GM21723 (cell line): ENCODE measurements around the gene KCNK5.

ENCODE experiments used
- ATAC-seq: cut with Tn5 transposase; IDR thresholded peaks from one replicate; pipeline ENCODE4 v1.9.1; 2021; ENCODE audit warnings: mild to moderate bottlenecking, moderate library complexity; ENCODE audit not compliant: unreplicated experiment

The KCNK5 gene

GRCh38 chr6:39240155-39240757, 11.0 kb upstream of the KCNK5 start:
- no peak for ATAC-seq

- no peak for ATAC-seq
Observed at GRCh38 chr6:39239527-39240154, 10.4 kb upstream of the KCNK5 start.

- ATAC-seq: no peak
Observed at GRCh38 chr6:39236742-39237141, 7.5 kb upstream of the KCNK5 start.

DNA sequence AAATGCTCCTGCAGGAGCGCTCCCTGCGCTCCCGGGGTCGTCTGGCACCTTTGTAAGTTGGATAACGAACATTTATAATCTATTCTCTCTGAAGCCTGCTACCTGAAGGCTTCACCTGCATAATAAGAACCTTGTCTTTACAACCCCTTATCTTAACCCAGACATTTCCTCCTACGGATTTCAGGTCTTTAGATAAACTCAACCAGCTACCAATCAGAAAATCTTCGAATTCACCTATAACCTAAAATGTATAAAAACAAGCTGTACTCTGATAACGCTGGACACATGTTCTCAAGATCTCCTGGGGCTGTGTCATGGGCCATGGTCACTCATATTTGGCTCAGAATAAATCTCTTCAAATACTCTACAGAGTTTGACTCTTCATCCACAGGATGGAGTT, 4.1 kb upstream of the KCNK5 start:
- no peak for ATAC-seq

- ATAC-seq: no peak
Observed at GRCh38 chr6:39231521-39232243, 2.4 kb upstream of the KCNK5 start.

DNA sequence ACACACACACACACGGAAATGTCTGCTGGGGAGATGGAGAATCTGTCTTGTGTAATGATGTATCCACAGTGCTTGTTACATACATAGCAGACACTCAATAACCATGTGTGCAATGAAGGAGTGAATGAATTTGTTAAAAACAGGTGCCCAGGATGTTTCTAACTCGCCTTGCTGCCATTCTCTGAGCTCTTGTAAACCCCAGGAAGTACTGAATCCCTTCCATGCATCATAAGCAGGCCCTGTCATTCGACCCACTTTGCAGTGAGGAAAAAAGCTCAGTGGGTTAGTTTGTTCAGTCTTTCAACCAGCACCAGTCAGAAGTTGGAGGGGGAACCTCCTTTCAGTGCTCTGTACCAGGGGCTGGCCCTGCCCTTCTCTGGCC, 1.4 kb upstream of the KCNK5 start:
- no peak for ATAC-seq

- ATAC-seq: no peak
Observed at GRCh38 chr6:39228111-39228971, 934 bp downstream of the KCNK5 start.

DNA sequence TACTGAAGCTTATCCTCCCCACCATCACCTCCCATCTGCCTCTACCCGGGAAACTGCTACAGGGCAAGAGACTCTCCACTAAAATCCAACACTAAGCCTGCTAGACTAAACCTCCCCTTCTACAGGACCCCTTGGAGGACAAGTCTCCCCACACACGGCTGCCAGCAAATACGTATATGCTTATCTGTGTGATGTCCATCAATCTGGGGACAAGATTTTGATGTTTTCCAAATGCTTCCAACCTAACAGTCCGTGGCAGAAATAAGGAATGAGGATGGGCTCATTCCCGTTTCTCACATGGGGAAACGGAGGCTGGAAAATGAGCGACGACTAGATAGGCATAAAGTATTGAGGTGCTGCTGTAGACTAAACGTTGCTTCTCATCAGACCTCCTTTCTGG, 1.8 kb downstream of the KCNK5 start:
- no peak for ATAC-seq

- no peak for ATAC-seq
Observed at GRCh38 chr6:39226639-39227329, 2.5 kb downstream of the KCNK5 start.

- no peak for ATAC-seq
Observed at GRCh38 chr6:39225946-39226437, 3.3 kb downstream of the KCNK5 start.

GRCh38 chr6:39225543-39225942, 3.7 kb downstream of the KCNK5 start:
- ATAC-seq: no peak

DNA sequence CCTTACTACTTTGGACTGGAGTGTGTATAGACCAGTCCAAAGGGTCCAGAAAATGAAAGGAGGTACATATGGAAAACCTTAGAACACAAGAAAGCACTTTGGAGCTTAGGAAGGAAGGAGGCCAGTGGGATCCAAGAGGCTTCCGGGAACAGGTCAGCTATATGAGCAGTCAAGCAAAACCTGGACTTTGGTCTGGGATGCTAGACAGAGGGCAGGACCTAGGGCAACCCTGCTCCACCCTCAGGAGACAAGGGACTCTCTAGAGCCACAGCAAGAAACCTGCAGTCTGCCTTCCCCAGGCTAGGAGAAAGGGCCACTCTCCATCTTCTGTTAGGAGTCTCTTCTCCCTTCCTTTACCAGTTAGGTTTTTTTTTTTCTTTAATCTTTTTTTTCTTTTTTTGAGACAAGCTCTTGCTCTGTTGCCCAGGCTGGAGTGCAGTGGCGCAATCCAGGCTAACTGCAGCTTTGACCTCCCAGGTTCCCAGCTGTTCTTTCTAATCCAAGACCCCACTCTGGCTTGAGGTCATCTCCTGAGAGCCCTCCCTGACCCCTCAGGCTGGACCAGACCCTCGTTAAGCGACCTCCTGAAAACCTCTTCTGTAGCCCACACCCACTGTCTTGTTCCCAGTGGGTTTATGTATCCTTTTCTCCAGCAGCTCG, 4.6 kb downstream of the KCNK5 start:
- ATAC-seq: no peak

GRCh38 chr6:39224011-39224410, 5.3 kb downstream of the KCNK5 start:
- ATAC-seq: no peak

- ATAC-seq: no peak
Observed at GRCh38 chr6:39223555-39223954, 5.7 kb downstream of the KCNK5 start.

DNA sequence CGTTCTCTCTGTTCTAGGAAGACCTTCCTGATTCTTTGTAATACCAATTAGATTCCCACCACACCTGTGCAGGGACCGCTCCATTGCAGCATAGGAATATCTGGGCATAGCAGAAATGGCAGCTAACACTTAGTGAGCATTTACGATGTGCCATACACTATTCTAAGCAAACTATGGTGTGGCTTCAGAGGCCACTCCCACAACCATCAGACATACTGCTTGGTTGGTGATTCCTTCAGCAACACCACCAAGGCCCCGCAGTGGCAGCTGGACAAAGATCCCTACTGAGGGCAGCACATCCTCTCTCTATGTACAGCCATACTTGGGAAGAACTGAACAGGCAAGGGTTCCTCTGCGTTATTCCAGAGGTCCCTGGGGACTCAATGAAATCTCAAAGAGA, 6.2 kb downstream of the KCNK5 start:
- no peak for ATAC-seq

DNA sequence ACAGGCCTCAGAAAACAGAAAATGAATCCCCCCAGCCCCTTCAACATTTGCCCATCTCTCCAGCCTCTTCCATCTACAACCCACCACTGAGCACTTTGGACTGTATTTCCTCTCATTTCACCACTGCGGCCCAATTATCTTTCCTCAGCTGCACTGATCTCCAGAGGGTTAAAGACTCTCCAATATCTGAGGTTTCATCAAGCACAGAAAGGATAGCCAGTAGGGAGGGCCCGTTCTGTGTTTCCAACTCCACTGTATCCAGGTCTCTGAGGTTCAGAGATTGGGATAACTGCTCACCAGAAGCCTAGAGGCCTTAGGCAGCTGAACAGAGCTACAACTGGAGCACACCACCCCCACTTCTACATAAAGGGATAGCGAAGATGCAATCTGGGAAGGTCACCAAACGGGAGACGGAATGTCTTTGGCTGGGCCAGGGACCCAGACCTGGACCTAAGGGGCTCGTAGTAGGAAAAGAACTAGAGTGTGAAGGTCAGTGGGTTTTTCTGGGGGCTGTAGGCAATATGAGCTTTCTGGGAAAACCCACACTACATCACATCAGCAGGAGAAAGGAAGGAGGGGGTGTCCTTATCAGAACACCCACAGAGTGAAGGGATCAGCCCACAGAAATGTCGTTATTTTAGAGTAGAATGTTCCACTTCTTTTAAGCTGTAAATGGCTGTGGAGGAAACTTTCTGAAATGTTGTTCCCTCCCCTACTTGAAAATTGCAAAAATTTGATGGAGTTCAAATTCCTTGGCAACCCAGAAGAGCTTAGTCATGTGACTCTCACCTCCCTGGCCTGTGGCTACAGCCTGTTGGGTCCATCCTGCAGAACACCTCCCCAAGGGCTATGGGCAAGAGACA, 7.3 kb downstream of the KCNK5 start:
- no peak for ATAC-seq

- no peak for ATAC-seq
Observed at GRCh38 chr6:39221115-39221514, 8.2 kb downstream of the KCNK5 start.

GRCh38 chr6:39218868-39219567, 10.3 kb downstream of the KCNK5 start:
- ATAC-seq: no peak
